Nephron (organoid): ENCODE measurements around the gene RNF220.

ENCODE experiments used
- H3K27ac Mint-ChIP-seq, 3 experiments: 2 replicates each; pipeline ENCODE4 v1.8.0; 2020; ENCODE audit warnings: mixed read lengths in 3 of 3, mild to moderate bottlenecking in 2 of 3, moderate library complexity in 1 of 3
- H3K27me3 Mint-ChIP-seq: 2 replicates; pipeline ENCODE4 v1.8.0; 2021; ENCODE audit warnings: low read depth, mild to moderate bottlenecking, moderate library complexity, mixed read lengths
- H3K36me3 Mint-ChIP-seq: 2 replicates; pipeline ENCODE4 v1.8.0; 2020; ENCODE audit warnings: low read depth, mixed read lengths
- H3K4me1 Mint-ChIP-seq: 2 replicates; pipeline ENCODE4 v1.8.0; 2020; ENCODE audit warnings: mixed read lengths
- H3K4me3 Mint-ChIP-seq, 3 experiments: 2 replicates each; pipeline ENCODE4 v1.8.0; 2020; ENCODE audit warnings: mild to moderate bottlenecking in 3 of 3, mixed read lengths in 3 of 3, moderate library complexity in 2 of 3
- H3K9me3 Mint-ChIP-seq: 2 replicates; pipeline ENCODE4 v1.8.0; 2020; ENCODE audit warnings: mixed read lengths
- TF ChIP-seq, protein P1 (sequence below), 3 experiments: fragments of 200-600 bp; sonication (generic); IDR thresholded peaks; one replicate each; pipeline ENCODE4 v1.5.0; 2021; ENCODE audit warnings: antibody characterized with exemption in 3 of 3; ENCODE audit not compliant: unreplicated experiment in 3 of 3

RNF220 gene

DNA sequence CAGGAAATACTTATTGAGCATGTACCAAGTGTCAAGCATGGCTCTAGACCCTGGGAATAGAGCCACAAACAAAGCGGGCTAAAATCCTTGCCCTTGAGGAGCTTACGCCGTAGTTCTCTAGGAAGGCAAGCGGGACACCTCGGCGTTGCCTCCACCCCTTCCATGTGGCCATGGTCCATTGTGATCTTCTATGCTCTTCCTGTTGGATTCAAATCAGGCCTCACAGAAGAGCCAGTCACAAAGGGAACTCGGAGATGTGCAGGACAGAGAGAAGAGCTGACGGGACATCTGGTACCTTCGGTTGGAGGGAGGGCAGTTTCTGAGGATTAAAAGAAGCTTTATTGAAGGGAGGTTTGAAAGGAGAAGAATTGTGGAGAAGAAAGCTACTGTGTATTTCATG lies 139.9 kb downstream of the RNF220 start:
- H3K27me3 Mint-ChIP-seq, result peaks cover 82% of the 10 kb centered on the region
- H3K4me3 Mint-ChIP-seq, result no peak overlapping the region
- H3K4me1 Mint-ChIP-seq, result peaks cover 14% of the 10 kb centered on the region
- no peaks in the 10 kb centered on the region for H3K9me3 Mint-ChIP-seq
- H3K36me3 Mint-ChIP-seq, result no peaks in the 10 kb centered on the region
- H3K27ac Mint-ChIP-seq, result no peak overlapping the region
- TF ChIP-seq, protein P1, sequence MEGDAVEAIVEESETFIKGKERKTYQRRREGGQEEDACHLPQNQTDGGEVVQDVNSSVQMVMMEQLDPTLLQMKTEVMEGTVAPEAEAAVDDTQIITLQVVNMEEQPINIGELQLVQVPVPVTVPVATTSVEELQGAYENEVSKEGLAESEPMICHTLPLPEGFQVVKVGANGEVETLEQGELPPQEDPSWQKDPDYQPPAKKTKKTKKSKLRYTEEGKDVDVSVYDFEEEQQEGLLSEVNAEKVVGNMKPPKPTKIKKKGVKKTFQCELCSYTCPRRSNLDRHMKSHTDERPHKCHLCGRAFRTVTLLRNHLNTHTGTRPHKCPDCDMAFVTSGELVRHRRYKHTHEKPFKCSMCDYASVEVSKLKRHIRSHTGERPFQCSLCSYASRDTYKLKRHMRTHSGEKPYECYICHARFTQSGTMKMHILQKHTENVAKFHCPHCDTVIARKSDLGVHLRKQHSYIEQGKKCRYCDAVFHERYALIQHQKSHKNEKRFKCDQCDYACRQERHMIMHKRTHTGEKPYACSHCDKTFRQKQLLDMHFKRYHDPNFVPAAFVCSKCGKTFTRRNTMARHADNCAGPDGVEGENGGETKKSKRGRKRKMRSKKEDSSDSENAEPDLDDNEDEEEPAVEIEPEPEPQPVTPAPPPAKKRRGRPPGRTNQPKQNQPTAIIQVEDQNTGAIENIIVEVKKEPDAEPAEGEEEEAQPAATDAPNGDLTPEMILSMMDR (IDR thresholded peaks at IDR 0.05; ENCODE audit: unreplicated experiment in 3 of 3), result no peak

DNA sequence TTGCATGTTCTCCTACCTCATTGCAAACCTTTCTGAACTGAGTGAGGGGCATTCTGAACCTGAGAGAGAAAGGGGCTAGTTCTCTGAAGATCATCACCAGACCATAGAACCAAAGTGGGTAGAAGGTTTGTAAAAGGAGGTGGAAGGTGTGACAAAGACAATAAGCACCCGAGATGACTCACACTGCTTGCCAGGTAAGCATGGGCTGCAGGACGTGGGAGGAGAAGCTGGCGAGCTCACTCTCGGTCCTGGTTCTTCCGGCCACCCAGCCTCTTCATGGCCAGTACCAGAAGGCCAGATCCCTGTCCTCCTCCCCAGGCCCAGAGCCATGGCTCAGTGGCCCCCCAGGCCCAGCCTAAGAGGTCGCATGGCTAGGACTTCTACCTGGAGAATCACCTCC lies 140.9 kb downstream of the RNF220 start:
- H3K9me3 Mint-ChIP-seq, result no peaks in the 10 kb centered on the region
- peaks cover 83% of the 10 kb centered on the region for H3K27me3 Mint-ChIP-seq
- peaks cover 5% of the 10 kb centered on the region for H3K4me1 Mint-ChIP-seq
- no peak overlapping the region for H3K4me3 Mint-ChIP-seq
- TF ChIP-seq, protein P1 (IDR thresholded peaks at IDR 0.05; ENCODE audit: unreplicated experiment in 3 of 3), result no peak
- H3K36me3 Mint-ChIP-seq, result no peaks in the 10 kb centered on the region
- no peak overlapping the region for H3K27ac Mint-ChIP-seq

DNA sequence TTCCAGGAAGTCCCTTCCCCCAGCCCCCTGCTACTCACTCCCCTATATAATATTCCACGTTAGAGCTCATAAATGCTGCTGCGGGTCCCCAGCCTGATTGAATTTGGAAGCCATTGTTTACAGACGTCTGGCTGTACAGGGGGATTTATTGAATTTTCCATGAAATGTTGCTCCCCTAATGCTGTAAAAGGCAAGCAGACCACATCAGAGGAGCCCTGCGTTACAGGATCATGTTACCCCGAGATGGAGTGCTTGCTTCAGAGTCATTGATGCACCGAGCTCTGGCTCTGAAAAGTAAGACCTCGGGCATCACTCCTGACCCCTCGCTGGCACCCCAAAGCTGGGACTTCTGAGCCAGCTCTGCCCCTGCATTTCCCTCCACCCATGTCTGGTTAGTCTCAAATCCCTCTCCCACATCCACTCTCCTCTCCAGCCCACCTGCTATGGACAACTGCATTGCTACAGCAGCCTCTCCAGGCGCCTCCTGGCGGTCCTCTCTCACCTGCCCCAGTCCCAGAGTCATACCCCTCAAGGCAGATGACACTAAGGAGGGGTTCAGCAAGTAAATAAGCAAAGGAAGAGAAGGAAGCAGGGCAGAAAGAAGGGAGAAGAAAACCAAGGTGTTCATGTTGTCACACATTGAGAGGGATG lies 141.5 kb downstream of the RNF220 start:
- no peaks in the 10 kb centered on the region for H3K36me3 Mint-ChIP-seq

DNA sequence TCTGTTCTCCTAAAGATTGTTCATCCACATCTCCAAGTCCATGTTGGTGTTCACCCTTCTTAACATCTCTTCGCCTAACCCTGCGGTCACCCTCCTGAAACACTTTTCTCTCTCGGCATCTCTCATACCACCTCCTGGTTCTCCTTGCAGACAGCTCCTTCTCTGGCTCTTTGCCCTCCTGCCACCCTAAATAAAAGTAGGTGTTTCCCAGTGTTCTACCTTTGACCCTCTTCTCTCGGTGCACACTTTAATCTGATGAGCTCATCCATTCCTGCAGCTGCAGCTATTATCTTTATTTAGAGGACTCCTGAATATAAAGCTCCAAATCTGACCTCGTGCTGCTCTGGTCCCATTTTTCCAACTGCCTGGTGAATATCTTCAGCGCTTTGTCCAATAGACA lies 142.3 kb downstream of the RNF220 start:
- Mint-ChIP-seq H3K27ac (no peak overlapping the region), H3K9me3 (no peaks in the 10 kb centered on the region), H3K27me3 (peaks cover 77% of the 10 kb centered on the region), H3K36me3 (no peaks in the 10 kb centered on the region), H3K4me3 (no peak overlapping the region), H3K4me1 (peaks cover 1% of the 10 kb centered on the region)
- TF ChIP-seq, protein P1 (IDR thresholded peaks at IDR 0.05; ENCODE audit: unreplicated experiment in 3 of 3), result no peak

More for the DNA sequence above, 141.5 kb downstream of the RNF220 start:
- no peaks in the 10 kb centered on the region for H3K9me3 Mint-ChIP-seq
- H3K4me1 Mint-ChIP-seq, result peaks cover 5% of the 10 kb centered on the region
- no peak overlapping the region for H3K27ac Mint-ChIP-seq
- peaks cover 81% of the 10 kb centered on the region for H3K27me3 Mint-ChIP-seq
- TF ChIP-seq, protein P1 (IDR thresholded peaks at IDR 0.05; ENCODE audit: unreplicated experiment in 3 of 3), result no peak
- no peak overlapping the region for H3K4me3 Mint-ChIP-seq

DNA sequence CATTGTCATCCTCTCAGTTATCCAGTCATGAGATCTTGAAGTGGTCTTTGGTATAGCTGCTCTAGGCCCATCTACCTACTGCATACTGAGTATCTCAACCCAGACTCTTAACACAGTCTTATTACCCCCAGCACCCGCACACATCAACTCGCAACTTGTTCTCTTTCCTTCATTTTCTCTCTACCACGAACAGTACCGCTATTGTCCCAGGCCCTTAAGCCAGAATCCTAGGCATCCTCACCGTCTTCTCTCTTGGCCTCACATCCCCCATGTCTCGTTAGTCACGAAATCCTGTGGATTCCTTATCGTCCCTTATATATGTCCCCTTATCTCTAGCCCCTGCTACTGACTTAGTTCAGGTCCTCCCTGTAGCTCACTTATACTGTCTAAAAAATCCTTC lies 142.8 kb downstream of the RNF220 start:
- Mint-ChIP-seq H3K4me3 (no peak overlapping the region), H3K9me3 (no peaks in the 10 kb centered on the region), H3K27ac (no peak overlapping the region), H3K4me1 (no peaks in the 10 kb centered on the region), H3K27me3 (peaks cover 77% of the 10 kb centered on the region), H3K36me3 (no peaks in the 10 kb centered on the region)
- TF ChIP-seq, protein P1 (IDR thresholded peaks at IDR 0.05; ENCODE audit: unreplicated experiment in 3 of 3), result no peak

DNA sequence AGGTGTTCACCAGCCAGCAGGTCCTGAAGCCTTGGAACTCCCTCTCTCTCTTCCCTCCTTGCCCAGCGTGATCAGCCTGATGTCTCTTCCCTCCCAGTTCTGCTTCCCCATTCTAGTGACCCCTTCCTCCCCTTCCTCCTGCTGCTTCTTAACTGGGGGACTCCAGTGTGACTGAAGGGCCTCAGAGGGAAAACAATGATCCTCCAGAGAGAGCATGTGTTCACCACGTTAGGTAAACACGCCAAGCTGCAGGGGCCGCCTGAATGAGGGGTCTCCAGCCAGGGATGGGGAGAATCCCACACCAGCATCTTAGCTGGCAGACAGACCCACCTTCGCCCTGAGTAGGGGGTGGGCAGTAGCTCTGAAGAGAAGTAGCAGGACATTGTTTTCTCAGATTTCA lies 144.5 kb downstream of the RNF220 start:
- Mint-ChIP-seq H3K27ac (no peak overlapping the region), H3K4me1 (no peaks in the 10 kb centered on the region), H3K4me3 (no peak overlapping the region), H3K36me3 (no peaks in the 10 kb centered on the region), H3K9me3 (no peaks in the 10 kb centered on the region), H3K27me3 (peaks cover 79% of the 10 kb centered on the region)
- TF ChIP-seq, protein P1 (IDR thresholded peaks at IDR 0.05; ENCODE audit: unreplicated experiment in 3 of 3), result no peak
